ENCODE data around the gene IGFBP7.

GRCh38 chr4:57157596-57158137 lies 47.5 kb upstream of the IGFBP7 start:
- no peak for TF ChIP-seq CTCF (IDR thresholded peaks at IDR 0.05; ENCODE audit: low read depth, low read length)
- TF ChIP-seq POLR2A (IDR thresholded peaks at IDR 0.05; ENCODE audit: extremely low read depth, insufficient read length), result no peak
